ENCODE measurements around the gene NKD2.

DNA sequence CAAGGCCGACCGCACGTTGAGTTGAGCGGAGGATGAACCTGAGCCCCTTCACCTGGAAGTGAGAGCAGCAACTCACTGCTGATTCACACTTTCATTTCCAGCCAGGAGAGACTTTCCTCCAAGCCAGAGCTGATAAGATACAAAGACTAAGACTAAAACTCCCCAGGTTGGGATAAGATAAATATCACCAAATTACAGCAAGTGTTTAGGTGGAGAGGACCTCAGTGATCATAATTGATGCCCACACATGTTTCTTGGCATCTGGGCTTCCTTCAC, 6.4 kb upstream of the NKD2 start:
- TF ChIP-seq, protein P1, sequence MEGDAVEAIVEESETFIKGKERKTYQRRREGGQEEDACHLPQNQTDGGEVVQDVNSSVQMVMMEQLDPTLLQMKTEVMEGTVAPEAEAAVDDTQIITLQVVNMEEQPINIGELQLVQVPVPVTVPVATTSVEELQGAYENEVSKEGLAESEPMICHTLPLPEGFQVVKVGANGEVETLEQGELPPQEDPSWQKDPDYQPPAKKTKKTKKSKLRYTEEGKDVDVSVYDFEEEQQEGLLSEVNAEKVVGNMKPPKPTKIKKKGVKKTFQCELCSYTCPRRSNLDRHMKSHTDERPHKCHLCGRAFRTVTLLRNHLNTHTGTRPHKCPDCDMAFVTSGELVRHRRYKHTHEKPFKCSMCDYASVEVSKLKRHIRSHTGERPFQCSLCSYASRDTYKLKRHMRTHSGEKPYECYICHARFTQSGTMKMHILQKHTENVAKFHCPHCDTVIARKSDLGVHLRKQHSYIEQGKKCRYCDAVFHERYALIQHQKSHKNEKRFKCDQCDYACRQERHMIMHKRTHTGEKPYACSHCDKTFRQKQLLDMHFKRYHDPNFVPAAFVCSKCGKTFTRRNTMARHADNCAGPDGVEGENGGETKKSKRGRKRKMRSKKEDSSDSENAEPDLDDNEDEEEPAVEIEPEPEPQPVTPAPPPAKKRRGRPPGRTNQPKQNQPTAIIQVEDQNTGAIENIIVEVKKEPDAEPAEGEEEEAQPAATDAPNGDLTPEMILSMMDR (conservative IDR thresholded peaks at IDR 0.05; ENCODE audit: low read length) = no peak
- TF ChIP-seq EZH2phosphoT487 (IDR thresholded peaks at IDR 0.05; ENCODE audit: borderline replicate concordance, low read depth, low read length) = no peak

All from OCI-LY7 (cell line).